GM12872 (cell line): ENCODE results near the gene FHOD3.

ENCODE experiments used
- TF ChIP-seq, protein P1 (sequence below): IDR thresholded peaks from 3 replicates; pipeline ENCODE4 v1.5.1; 2011; ENCODE audit warnings: low read depth, mild to moderate bottlenecking, low read length, moderate library complexity; ENCODE audit not compliant: insufficient read depth

FHOD3 gene

DNA sequence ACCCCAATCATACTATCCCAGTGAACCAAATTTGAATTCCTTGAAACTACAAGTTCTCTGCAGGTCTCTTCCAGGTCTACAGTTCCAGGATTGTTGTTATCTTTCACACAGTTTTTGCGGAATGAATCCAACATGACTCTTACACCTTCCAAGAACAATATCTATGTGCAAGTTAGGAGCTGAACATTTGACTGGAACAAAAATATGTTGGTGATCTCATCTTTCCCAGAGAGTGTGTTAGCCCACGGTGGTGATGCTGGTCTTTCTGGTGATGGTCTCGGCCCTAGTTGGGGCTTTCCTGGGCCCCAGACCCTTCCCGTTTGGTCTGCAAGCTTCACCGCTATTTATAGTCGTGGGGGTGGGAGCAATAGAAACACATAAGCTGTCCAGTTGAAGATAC lies 357.6 kb downstream of the FHOD3 start:
- TF ChIP-seq, protein P1, sequence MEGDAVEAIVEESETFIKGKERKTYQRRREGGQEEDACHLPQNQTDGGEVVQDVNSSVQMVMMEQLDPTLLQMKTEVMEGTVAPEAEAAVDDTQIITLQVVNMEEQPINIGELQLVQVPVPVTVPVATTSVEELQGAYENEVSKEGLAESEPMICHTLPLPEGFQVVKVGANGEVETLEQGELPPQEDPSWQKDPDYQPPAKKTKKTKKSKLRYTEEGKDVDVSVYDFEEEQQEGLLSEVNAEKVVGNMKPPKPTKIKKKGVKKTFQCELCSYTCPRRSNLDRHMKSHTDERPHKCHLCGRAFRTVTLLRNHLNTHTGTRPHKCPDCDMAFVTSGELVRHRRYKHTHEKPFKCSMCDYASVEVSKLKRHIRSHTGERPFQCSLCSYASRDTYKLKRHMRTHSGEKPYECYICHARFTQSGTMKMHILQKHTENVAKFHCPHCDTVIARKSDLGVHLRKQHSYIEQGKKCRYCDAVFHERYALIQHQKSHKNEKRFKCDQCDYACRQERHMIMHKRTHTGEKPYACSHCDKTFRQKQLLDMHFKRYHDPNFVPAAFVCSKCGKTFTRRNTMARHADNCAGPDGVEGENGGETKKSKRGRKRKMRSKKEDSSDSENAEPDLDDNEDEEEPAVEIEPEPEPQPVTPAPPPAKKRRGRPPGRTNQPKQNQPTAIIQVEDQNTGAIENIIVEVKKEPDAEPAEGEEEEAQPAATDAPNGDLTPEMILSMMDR = no peak

DNA sequence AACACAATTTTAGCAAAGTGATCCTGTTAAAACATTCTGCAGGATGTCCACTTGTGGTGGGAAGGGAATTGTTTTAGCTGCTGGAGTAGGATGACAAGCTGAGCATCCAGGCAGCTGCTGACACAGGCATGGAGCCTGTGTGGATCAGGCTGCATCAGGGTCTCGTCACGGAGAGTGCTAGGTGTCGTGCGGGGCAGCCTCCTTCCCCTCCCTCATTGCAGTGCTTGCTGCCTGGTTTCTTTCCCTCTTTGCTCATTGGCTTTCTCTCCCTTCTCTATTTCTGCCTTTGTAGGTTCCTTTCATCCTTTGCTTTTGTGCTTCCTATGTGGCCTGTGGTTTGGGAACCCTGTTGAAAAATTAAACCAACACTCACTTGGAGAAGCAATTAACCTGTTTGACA lies 358.4 kb downstream of the FHOD3 start:
- TF ChIP-seq, protein P1 = no peak

DNA sequence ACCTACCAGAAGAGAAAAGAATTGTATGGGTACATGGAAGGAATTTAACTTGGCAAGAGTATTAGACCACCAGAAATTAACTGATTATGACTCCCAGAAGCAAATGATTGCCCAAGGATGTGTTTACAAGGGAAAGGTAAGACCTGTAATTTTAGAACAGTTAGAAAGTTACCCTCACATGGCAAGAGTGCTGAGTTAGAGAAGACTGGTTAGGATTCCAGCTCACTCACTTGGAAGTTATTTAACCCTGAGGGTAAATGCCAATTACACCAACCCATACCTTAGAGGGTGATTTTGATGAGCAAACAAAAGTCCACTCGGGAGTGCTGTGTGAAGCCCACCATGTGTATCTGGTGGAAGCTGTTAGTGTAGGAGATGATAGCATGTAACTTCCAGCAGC lies 361.1 kb downstream of the FHOD3 start:
- TF ChIP-seq, protein P1 = no peak

- TF ChIP-seq, protein P1 = no peak
These were observed 362.8 kb downstream of the FHOD3 start for GRCh38 chr18:36660311-36660710.

GRCh38 chr18:36661999-36662398 lies 364.5 kb downstream of the FHOD3 start:
- TF ChIP-seq, protein P1 = peak; percentile 53

- TF ChIP-seq, protein P1 = no peak
These were observed 365.8 kb downstream of the FHOD3 start for GRCh38 chr18:36663312-36663711.

- TF ChIP-seq, protein P1 = no peak
These were observed 368.4 kb downstream of the FHOD3 start for GRCh38 chr18:36665952-36666351.

GRCh38 chr18:36667811-36668210 lies 370.3 kb downstream of the FHOD3 start:
- TF ChIP-seq, protein P1 = no peak
